Measurements from ENCODE around the gene SUCLG2.

DNA sequence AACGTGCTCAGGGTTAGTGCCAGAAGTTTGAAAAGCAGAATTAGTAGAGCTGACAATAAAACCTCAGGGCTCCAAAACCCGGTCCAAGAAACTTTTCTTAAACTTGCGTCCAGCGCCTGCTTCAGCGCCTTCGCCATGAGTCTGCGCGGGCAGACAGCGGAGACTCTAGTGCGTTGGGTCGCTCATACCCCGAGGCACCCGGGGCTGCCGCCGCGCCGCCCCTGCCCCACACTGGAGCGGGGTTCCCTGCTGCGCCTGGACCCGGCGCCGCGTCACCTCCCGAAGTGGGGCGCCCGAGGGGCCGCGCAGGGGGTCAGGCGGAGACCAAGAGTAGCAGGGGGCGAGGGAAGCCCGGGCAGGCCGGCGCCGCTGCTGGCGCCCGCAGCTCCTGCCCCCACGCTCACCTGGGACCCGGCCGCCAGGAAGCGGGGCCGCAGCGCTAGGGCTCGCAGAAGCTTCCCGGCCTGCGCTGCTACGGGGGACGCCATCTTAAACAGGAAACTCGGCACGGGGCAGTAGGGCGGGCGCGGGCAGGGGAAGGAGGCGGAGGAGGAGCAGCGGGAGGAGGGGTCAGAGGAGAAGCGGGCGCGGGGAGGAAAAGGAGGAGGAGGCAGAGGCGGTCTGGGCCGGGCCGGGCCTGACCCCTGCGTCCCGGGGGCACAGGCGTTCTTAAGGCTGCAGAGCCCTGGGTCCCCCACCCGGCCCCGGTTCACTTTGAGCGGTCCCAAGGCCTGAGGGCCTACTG is at the start of gene SUCLG2:
- no peak for TF ChIP-seq POLR2AphosphoS5 (IDR thresholded peaks at IDR 0.05)
- TF ChIP-seq, protein P1, sequence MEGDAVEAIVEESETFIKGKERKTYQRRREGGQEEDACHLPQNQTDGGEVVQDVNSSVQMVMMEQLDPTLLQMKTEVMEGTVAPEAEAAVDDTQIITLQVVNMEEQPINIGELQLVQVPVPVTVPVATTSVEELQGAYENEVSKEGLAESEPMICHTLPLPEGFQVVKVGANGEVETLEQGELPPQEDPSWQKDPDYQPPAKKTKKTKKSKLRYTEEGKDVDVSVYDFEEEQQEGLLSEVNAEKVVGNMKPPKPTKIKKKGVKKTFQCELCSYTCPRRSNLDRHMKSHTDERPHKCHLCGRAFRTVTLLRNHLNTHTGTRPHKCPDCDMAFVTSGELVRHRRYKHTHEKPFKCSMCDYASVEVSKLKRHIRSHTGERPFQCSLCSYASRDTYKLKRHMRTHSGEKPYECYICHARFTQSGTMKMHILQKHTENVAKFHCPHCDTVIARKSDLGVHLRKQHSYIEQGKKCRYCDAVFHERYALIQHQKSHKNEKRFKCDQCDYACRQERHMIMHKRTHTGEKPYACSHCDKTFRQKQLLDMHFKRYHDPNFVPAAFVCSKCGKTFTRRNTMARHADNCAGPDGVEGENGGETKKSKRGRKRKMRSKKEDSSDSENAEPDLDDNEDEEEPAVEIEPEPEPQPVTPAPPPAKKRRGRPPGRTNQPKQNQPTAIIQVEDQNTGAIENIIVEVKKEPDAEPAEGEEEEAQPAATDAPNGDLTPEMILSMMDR (IDR thresholded peaks at IDR 0.05): no peak
- no peak for TF ChIP-seq EP300 (IDR thresholded peaks at IDR 0.05)
